A549 (cell line): ENCODE data around the gene TTYH3.

Experiments
- BHLHE40 ChIP-seq: IDR thresholded peaks from 2 replicates; pipeline ENCODE4 v1.6.1; 2012; ENCODE audit warnings: low read depth, low read length, inconsistent platforms
- CTCF ChIP-seq: fragments of >200 bp; sonication (Bioruptor Twin); formaldehyde crosslinking; IDR thresholded peaks from 3 replicates; pipeline ENCODE4 v1.5.1; 2016
- EP300 ChIP-seq, 2 experiments: fragments of >200 bp; sonication (Bioruptor Twin); formaldehyde crosslinking; IDR thresholded peaks; 2 replicates in 1 of 2; 3 replicates in 1 of 2; pipeline ENCODE4 v1.6.1; 2016 to 2017
- MAZ ChIP-seq: fragments of 150-350 bp; IDR thresholded peaks from 2 replicates; pipeline ENCODE4 v1.6.1; 2014; ENCODE audit warnings: antibody characterized with exemption, low read depth, low read length, borderline replicate concordance
- MYC ChIP-seq: IDR thresholded peaks from 2 replicates; pipeline ENCODE4 v1.6.1; 2012; ENCODE audit warnings: mild to moderate bottlenecking, inconsistent platforms, low read length, improper control_type of control experiment, borderline replicate concordance
- POLR2A ChIP-seq: IDR thresholded peaks from 2 replicates; pipeline ENCODE4 v1.6.1; 2012; ENCODE audit warnings: mild to moderate bottlenecking, low read length
- POLR2AphosphoS2 ChIP-seq: conservative IDR thresholded peaks from 2 replicates; pipeline ENCODE4 v1.6.1; 2012; ENCODE audit warnings: low read length, improper control_type of control experiment, inconsistent platforms
- SMC3 ChIP-seq: fragments of >200 bp; sonication (Bioruptor Twin); formaldehyde crosslinking; IDR thresholded peaks from 3 replicates; pipeline ENCODE4 v1.6.1; 2018; ENCODE audit warnings: inconsistent platforms
- SREBF2 ChIP-seq: fragments of 450-650 bp; IDR thresholded peaks from 2 replicates; pipeline ENCODE4 v1.6.1; 2014; ENCODE audit warnings: mild to moderate bottlenecking, moderate library complexity
- ZFP36 ChIP-seq: fragments of 450-650 bp; IDR thresholded peaks from 2 replicates; pipeline ENCODE4 v1.6.1; 2014; ENCODE audit warnings: borderline replicate concordance; ENCODE audit not compliant: partially characterized antibody

- TF ChIP-seq MAZ (no peak), POLR2A (no peak), POLR2AphosphoS2 (no peak), CTCF (no peak), MYC (no peak), ZFP36 (no peak), BHLHE40 (no peak), EP300 (IDR thresholded peaks at IDR 0.05) (no peak), SREBF2 (no peak), SMC3 (no peak)
Measured at GRCh38 chr7:2670171-2670570, 38.4 kb downstream of the TTYH3 start.
